WTC11 (cell line): ENCODE measurements around the gene EDN3. TPM values are rescaled to one million over a fixed set of nuclear protein-coding genes. Genes with fewer than 3 reads are reported as not detected.

Source experiments
- ATAC-seq: fragments of 200-7000 bp; cut with Tn5 transposase; 2 replicates; pipeline ENCODE4 v1.10.0; 2021; ENCODE audit warnings: mild to moderate bottlenecking, moderate library complexity
- CTCF ChIA-PET: fragments of 300-600 bp; sonication (Branson Sonifier 250); formaldehyde crosslinking; loops from one replicate; lab custom pipeline; 2021; ENCODE audit warnings: antibody characterized with exemption; lab: Charles Lee
- POLR2A ChIA-PET: fragments of 350-600 bp; sonication (Branson Sonifier 250); formaldehyde crosslinking; loops from one replicate; lab custom pipeline; 2021; ENCODE audit warnings: antibody characterized with exemption; lab: Charles Lee
- DNase-seq: peaks from one replicate; pipeline ENCODE4 v3.0.0; 2021; ENCODE audit warnings: low spot score
- H3K27ac Mint-ChIP-seq: 2 replicates; pipeline ENCODE4 v1.8.0; 2021; ENCODE audit warnings: mixed read lengths
- H3K27me3 Mint-ChIP-seq: 2 replicates; pipeline ENCODE4 v1.8.0; 2021; ENCODE audit warnings: low read depth, mild to moderate bottlenecking, moderate library complexity, mixed read lengths
- H3K36me3 Mint-ChIP-seq: 2 replicates; pipeline ENCODE4 v1.8.0; 2021; ENCODE audit warnings: mixed read lengths
- H3K4me1 Mint-ChIP-seq: 2 replicates; pipeline ENCODE4 v1.8.0; 2022; ENCODE audit warnings: mixed read lengths
- H3K4me3 Mint-ChIP-seq: 2 replicates; pipeline ENCODE4 v1.8.0; 2021; ENCODE audit warnings: mild to moderate bottlenecking, moderate library complexity, mixed read lengths
- H3K9me3 Mint-ChIP-seq: 2 replicates; pipeline ENCODE4 v1.8.0; 2021; ENCODE audit warnings: mixed read lengths
- ARID4B ChIP-seq: sonication (generic); formaldehyde crosslinking; IDR thresholded peaks from 2 replicates; pipeline ENCODE4 v1.8.0; 2023; ENCODE audit warnings: missing genetic modification reagents, mild to moderate bottlenecking, borderline replicate concordance
- CREM ChIP-seq: sonication (generic); formaldehyde crosslinking; IDR thresholded peaks from 2 replicates; pipeline ENCODE4 v1.8.1; 2022; ENCODE audit warnings: mild to moderate bottlenecking, missing genetic modification reagents, moderate library complexity
- CTCF ChIP-seq: fragments of 200-600 bp; IDR thresholded peaks from 2 replicates; pipeline ENCODE4 v1.8.0; 2022; ENCODE audit warnings: antibody characterized with exemption
- E2F1 ChIP-seq: sonication (generic); formaldehyde crosslinking; IDR thresholded peaks from 2 replicates; pipeline ENCODE4 v1.8.0; 2022; ENCODE audit warnings: mild to moderate bottlenecking, missing genetic modification reagents
- E2F4 ChIP-seq: sonication (generic); formaldehyde crosslinking; IDR thresholded peaks from 2 replicates; pipeline ENCODE4 v1.8.1; 2022; ENCODE audit warnings: low read depth, mild to moderate bottlenecking, moderate library complexity, missing genetic modification reagents, borderline replicate concordance
- FOXK1 ChIP-seq: sonication (generic); formaldehyde crosslinking; IDR thresholded peaks from 2 replicates; pipeline ENCODE4 v1.8.0; 2022; ENCODE audit warnings: mild to moderate bottlenecking, moderate library complexity, missing genetic modification reagents
- GABPB1 ChIP-seq: sonication (generic); formaldehyde crosslinking; IDR thresholded peaks from 2 replicates; pipeline ENCODE4 v1.8.1; 2023; ENCODE audit warnings: mild to moderate bottlenecking, missing genetic modification reagents
- IRF2 ChIP-seq: sonication (generic); formaldehyde crosslinking; IDR thresholded peaks from 2 replicates; pipeline ENCODE4 v1.8.0; 2022; ENCODE audit warnings: low read depth, missing genetic modification reagents, borderline replicate concordance
- MLX ChIP-seq: sonication (generic); formaldehyde crosslinking; IDR thresholded peaks from 2 replicates; pipeline ENCODE4 v1.8.1; 2023; ENCODE audit warnings: mild to moderate bottlenecking, missing genetic modification reagents, moderate library complexity
- NFYB ChIP-seq: sonication (generic); formaldehyde crosslinking; conservative IDR thresholded peaks from 2 replicates; pipeline ENCODE4 v1.8.0; 2022; ENCODE audit warnings: low read depth, missing genetic modification reagents
- NR1H2 ChIP-seq: sonication (generic); formaldehyde crosslinking; IDR thresholded peaks from 2 replicates; pipeline ENCODE4 v1.9.0; 2021; ENCODE audit warnings: mild to moderate bottlenecking, moderate library complexity, missing genetic modification reagents
- TEAD4 ChIP-seq: sonication (generic); formaldehyde crosslinking; IDR thresholded peaks from 2 replicates; pipeline ENCODE4 v1.8.0; 2022; ENCODE audit warnings: mild to moderate bottlenecking, missing genetic modification reagents
- ZNF425 ChIP-seq: fragments of 250-450 bp; sonication (Bioruptor Pico); conservative IDR thresholded peaks from 2 replicates; pipeline ENCODE4 v1.9.0; 2021; ENCODE audit warnings: mild to moderate bottlenecking
- ZNF512 ChIP-seq: sonication (generic); formaldehyde crosslinking; IDR thresholded peaks from 2 replicates; pipeline ENCODE4 v1.8.1; 2022; ENCODE audit warnings: missing genetic modification reagents, borderline replicate concordance
- ZNF671 ChIP-seq: fragments of 250-450 bp; sonication (Bioruptor Pico); IDR thresholded peaks from 2 replicates; pipeline ENCODE4 v1.8.0; 2021; ENCODE audit warnings: mild to moderate bottlenecking
- ZSCAN18 ChIP-seq: fragments of 250-450 bp; sonication (Bioruptor Pico); IDR thresholded peaks from 2 replicates; pipeline ENCODE4 v2.1.2; 2022; ENCODE audit warnings: mild to moderate bottlenecking, moderate library complexity
- total RNA-seq: library from RNA; stranded (reverse); gene quantifications from 3 replicates; pipeline ENCODE4 v1.2.3, GENCODE V29; 2021

The EDN3 gene
- total RNA-seq, 1 experiment from 2014 or later, result 0.13 TPM

- no peak for DNase-seq
- no peak overlapping the region for H3K27ac Mint-ChIP-seq
- TF ChIP-seq ZNF671 (CRISPR knock-in tag) (no peak), E2F4 (CRISPR knock-in tag) (no peak), ARID4B (no peak), GABPB1 (CRISPR knock-in tag) (no peak), ZNF512 (CRISPR knock-in tag) (no peak), CREM (CRISPR knock-in tag) (no peak), CTCF (no peak), E2F1 (CRISPR knock-in tag) (no peak), ZSCAN18 (CRISPR knock-in tag) (no peak), ZNF425 (no peak), FOXK1 (CRISPR knock-in tag) (no peak), NR1H2 (CRISPR knock-in tag) (no peak), TEAD4 (no peak), IRF2 (CRISPR knock-in tag) (no peak), NFYB (CRISPR knock-in tag) (no peak), MLX (CRISPR knock-in tag) (no peak)
- TF ChIP-seq, all 79 proteins: peak for 0
- no peak for ATAC-seq
- ChIA-PET POLR2A (no interaction called here), CTCF (no interaction called here)
- H3K27me3 Mint-ChIP-seq, result peaks cover 33% of the 10 kb centered on the region
- no peaks in the 10 kb centered on the region; the same call in 1 of the 2 replicates for H3K36me3 Mint-ChIP-seq
- peaks cover 8% of the 10 kb centered on the region; the same call in 1 of the 2 replicates for H3K9me3 Mint-ChIP-seq
- H3K4me1 Mint-ChIP-seq, result no peaks in the 10 kb centered on the region
- no peak overlapping the region for H3K4me3 Mint-ChIP-seq
Observed at GRCh38 chr20:59284470-59284869, 15.9 kb upstream of the EDN3 start.
